Fibroblast of peridontal ligament (primary cell): ENCODE measurements around the gene ARHGAP9.

ENCODE experiments used
- DNase-seq: peaks from one replicate; pipeline ENCODE4 v3.0.0-alpha.2; 2010; ENCODE audit errors: extremely low read depth

ARHGAP9 gene

GRCh38 chr12:57472391-57472790 lies 7.3 kb downstream of the ARHGAP9 start:
- DNase-seq: no peak

GRCh38 chr12:57471661-57472060 lies 8.0 kb downstream of the ARHGAP9 start:
- DNase-seq: no peak

GRCh38 chr12:57470970-57471656 lies 8.6 kb downstream of the ARHGAP9 start:
- DNase-seq: no peak

- DNase-seq: no peak
Measured at GRCh38 chr12:57470286-57470969, 9.2 kb downstream of the ARHGAP9 start.

GRCh38 chr12:57469296-57470164 lies 10.1 kb downstream of the ARHGAP9 start:
- no peak for DNase-seq

GRCh38 chr12:57467915-57468314 lies 11.8 kb downstream of the ARHGAP9 start:
- DNase-seq: no peak

- no peak for DNase-seq
Measured at GRCh38 chr12:57467212-57467874, 12.3 kb downstream of the ARHGAP9 start.

GRCh38 chr12:57465747-57466505 lies 13.7 kb downstream of the ARHGAP9 start:
- no peak for DNase-seq

GRCh38 chr12:57465030-57465746 lies 14.5 kb downstream of the ARHGAP9 start:
- no peak for DNase-seq

- DNase-seq: no peak
Measured at GRCh38 chr12:57464569-57464968, 15.1 kb downstream of the ARHGAP9 start.

- DNase-seq: no peak
Measured at GRCh38 chr12:57462912-57463253, 16.8 kb downstream of the ARHGAP9 start.

- peak; percentile 77 for DNase-seq
Measured at GRCh38 chr12:57462251-57462911, 17.3 kb downstream of the ARHGAP9 start.

GRCh38 chr12:57461917-57462250 lies 17.8 kb downstream of the ARHGAP9 start:
- no peak for DNase-seq

- no peak for DNase-seq
Measured at GRCh38 chr12:57461276-57461916, 18.3 kb downstream of the ARHGAP9 start.

- no peak for DNase-seq
Measured at GRCh38 chr12:57460841-57461275, 18.8 kb downstream of the ARHGAP9 start.

- DNase-seq: no peak
Measured at GRCh38 chr12:57460468-57460784, 19.2 kb downstream of the ARHGAP9 start.

GRCh38 chr12:57459750-57460467 lies 19.8 kb downstream of the ARHGAP9 start, which contains the start of gene GLI1:
GLI1 (plus strand) TSS chr12:57459785; CDS start chr12:57463692, 3,907 bp downstream.
- no peak for DNase-seq

- peak; percentile 96 for DNase-seq
Measured at GRCh38 chr12:57459055-57459749, 20.5 kb downstream of the ARHGAP9 start.
